ENCODE measurements around the gene MRPL49. TPM values are rescaled to one million over a fixed set of nuclear protein-coding genes. Genes with fewer than 3 reads are reported as not detected.

Gene MRPL49
- total RNA-seq, 1 experiment from 2014 or later = 55.9 TPM

DNA sequence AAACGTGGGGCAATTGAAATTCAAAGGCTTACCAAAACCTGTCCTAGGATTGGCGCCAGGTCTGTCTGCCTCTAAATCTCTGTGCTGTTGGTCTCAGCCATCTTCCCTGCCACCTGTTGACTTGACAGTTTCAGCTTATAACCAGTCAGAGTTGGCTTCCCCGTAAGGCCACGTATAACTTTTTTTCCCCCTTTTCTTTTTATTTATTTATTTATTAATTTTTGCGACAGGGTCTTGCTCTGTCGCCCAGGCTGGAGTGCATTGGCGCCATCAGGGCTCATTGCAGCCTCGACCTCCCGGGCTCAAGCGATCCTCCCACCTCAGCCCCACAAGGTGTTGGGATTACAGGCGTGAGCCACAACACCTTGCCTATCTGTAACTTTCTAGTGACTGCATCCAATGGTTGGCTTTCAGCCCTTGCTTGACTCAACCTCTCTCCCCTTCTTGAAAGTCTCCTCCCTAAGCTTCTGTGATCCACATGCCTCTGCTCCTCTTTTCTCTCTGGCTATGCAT is 13.6 kb downstream of the MRPL49 start:
- peak overlapping the region; percentile 98 for H3K4me3 Mint-ChIP-seq
- peaks cover 18% of the 10 kb centered on the region for H3K4me1 Mint-ChIP-seq
- H3K27me3 Mint-ChIP-seq (ENCODE audit: low read depth) = no peaks in the 10 kb centered on the region; the same call in 1 of the 2 replicates
- no peaks in the 10 kb centered on the region for H3K9me3 Mint-ChIP-seq
- POLR2A ChIA-PET = interaction anchor here (0.7 to 2.1 kb wide), 8 partner anchors 14 to 115 kb away, joined by 3 to 20 read pairs (median 4); partner anchors contain the start of genes CAPN1, FAU, MRPL49 and TM7SF2
- TF ChIP-seq TEAD1 (CRISPR knock-in tag; IDR thresholded peaks at IDR 0.05) = no peak
- no peak for TF ChIP-seq OVOL2 (CRISPR knock-in tag; IDR thresholded peaks at IDR 0.05; ENCODE audit: borderline replicate concordance)
- peaks cover 15% of the 10 kb centered on the region for H3K36me3 Mint-ChIP-seq
- DNase-seq (ENCODE audit: low spot score) (no peak), ATAC-seq (no peak)
- peak overlapping the region; percentile 100 for H3K27ac Mint-ChIP-seq
- CTCF ChIA-PET = interaction anchor here (0.9 to 3.7 kb wide), 15 partner anchors 12 to 456 kb away, joined by 3 to 40 read pairs (median 7); partner anchors contain the start of genes BATF2, CAPN1, CDC42EP2 and FAU

DNA sequence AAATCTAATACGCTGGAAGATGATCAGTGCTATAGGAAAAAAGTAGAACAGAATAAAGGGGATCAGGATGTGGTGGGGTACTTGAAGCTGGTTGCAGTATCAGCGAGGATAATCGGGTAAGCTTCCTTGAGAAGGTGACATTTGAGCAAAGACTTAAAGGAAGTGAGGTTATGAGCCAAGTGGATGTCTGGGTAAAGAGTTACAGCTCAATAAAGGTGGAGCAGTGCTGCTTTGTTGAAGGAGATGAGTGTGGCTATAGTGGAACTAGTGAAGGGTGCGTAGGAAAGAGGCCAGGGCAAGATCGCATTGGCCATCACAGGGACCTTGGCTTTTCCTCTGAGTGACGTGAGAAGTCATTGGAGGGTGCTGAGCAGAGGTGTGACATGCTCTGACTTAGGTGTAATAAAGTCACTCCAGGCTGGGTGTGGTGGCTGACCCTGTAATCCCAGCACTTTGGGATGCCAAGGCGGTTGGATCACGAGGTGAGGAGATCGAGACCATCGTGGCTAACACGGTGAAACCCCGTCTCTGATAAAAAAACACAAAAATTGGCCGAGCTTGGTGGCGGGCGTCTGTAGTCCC is 14.5 kb downstream of the MRPL49 start:
- Mint-ChIP-seq H3K4me3 (no peak overlapping the region; the same call in 1 of the 2 replicates), H3K36me3 (peaks cover 8% of the 10 kb centered on the region), H3K27ac (peak overlapping the region; percentile 93), H3K9me3 (no peaks in the 10 kb centered on the region), H3K4me1 (peaks cover 18% of the 10 kb centered on the region), H3K27me3 (ENCODE audit: low read depth) (peaks cover 2% of the 10 kb centered on the region; the same call in 1 of the 2 replicates)
- ChIA-PET POLR2A (no interaction called here), CTCF (interaction anchor here (0.6 to 3.7 kb wide), 7 partner anchors 11 to 762 kb away, joined by 3 to 40 read pairs (median 10); partner anchors contain the start of genes CDC42EP2 and TM7SF2)
- no peak for ATAC-seq
- no peak for DNase-seq (ENCODE audit: low spot score)
- TF ChIP-seq, protein P1, sequence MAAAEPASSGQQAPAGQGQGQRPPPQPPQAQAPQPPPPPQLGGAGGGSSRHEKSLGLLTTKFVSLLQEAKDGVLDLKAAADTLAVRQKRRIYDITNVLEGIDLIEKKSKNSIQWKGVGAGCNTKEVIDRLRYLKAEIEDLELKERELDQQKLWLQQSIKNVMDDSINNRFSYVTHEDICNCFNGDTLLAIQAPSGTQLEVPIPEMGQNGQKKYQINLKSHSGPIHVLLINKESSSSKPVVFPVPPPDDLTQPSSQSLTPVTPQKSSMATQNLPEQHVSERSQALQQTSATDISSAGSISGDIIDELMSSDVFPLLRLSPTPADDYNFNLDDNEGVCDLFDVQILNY (CRISPR knock-in tag; IDR thresholded peaks at IDR 0.05) = no peak
- TF ChIP-seq, protein P2, sequence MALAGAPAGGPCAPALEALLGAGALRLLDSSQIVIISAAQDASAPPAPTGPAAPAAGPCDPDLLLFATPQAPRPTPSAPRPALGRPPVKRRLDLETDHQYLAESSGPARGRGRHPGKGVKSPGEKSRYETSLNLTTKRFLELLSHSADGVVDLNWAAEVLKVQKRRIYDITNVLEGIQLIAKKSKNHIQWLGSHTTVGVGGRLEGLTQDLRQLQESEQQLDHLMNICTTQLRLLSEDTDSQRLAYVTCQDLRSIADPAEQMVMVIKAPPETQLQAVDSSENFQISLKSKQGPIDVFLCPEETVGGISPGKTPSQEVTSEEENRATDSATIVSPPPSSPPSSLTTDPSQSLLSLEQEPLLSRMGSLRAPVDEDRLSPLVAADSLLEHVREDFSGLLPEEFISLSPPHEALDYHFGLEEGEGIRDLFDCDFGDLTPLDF (CRISPR knock-in tag; IDR thresholded peaks at IDR 0.05) = no peak
- TF ChIP-seq SOX15 (CRISPR knock-in tag; IDR thresholded peaks at IDR 0.05) (no peak), CREM (CRISPR knock-in tag; IDR thresholded peaks at IDR 0.05) (no peak), IRF2 (CRISPR knock-in tag; IDR thresholded peaks at IDR 0.05; ENCODE audit: borderline replicate concordance, low read depth) (no peak), MXD4 (CRISPR knock-in tag; IDR thresholded peaks at IDR 0.05; ENCODE audit: borderline replicate concordance) (no peak), NR3C1 (CRISPR knock-in tag; conservative IDR thresholded peaks at IDR 0.05; ENCODE audit: low read depth) (no peak), RORB (CRISPR knock-in tag; IDR thresholded peaks at IDR 0.05) (no peak), NFYB (CRISPR knock-in tag; conservative IDR thresholded peaks at IDR 0.05; ENCODE audit: low read depth) (no peak)
- TF ChIP-seq, protein P3, sequence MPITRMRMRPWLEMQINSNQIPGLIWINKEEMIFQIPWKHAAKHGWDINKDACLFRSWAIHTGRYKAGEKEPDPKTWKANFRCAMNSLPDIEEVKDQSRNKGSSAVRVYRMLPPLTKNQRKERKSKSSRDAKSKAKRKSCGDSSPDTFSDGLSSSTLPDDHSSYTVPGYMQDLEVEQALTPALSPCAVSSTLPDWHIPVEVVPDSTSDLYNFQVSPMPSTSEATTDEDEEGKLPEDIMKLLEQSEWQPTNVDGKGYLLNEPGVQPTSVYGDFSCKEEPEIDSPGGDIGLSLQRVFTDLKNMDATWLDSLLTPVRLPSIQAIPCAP (CRISPR knock-in tag; IDR thresholded peaks at IDR 0.05) = no peak
- TF ChIP-seq, protein P4, sequence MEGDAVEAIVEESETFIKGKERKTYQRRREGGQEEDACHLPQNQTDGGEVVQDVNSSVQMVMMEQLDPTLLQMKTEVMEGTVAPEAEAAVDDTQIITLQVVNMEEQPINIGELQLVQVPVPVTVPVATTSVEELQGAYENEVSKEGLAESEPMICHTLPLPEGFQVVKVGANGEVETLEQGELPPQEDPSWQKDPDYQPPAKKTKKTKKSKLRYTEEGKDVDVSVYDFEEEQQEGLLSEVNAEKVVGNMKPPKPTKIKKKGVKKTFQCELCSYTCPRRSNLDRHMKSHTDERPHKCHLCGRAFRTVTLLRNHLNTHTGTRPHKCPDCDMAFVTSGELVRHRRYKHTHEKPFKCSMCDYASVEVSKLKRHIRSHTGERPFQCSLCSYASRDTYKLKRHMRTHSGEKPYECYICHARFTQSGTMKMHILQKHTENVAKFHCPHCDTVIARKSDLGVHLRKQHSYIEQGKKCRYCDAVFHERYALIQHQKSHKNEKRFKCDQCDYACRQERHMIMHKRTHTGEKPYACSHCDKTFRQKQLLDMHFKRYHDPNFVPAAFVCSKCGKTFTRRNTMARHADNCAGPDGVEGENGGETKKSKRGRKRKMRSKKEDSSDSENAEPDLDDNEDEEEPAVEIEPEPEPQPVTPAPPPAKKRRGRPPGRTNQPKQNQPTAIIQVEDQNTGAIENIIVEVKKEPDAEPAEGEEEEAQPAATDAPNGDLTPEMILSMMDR (IDR thresholded peaks at IDR 0.05) = no peak
- TF ChIP-seq, protein P5, sequence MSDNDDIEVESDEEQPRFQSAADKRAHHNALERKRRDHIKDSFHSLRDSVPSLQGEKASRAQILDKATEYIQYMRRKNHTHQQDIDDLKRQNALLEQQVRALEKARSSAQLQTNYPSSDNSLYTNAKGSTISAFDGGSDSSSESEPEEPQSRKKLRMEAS (CRISPR knock-in tag; IDR thresholded peaks at IDR 0.05) = no peak
- TF ChIP-seq, protein P6, sequence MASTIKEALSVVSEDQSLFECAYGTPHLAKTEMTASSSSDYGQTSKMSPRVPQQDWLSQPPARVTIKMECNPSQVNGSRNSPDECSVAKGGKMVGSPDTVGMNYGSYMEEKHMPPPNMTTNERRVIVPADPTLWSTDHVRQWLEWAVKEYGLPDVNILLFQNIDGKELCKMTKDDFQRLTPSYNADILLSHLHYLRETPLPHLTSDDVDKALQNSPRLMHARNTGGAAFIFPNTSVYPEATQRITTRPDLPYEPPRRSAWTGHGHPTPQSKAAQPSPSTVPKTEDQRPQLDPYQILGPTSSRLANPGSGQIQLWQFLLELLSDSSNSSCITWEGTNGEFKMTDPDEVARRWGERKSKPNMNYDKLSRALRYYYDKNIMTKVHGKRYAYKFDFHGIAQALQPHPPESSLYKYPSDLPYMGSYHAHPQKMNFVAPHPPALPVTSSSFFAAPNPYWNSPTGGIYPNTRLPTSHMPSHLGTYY (CRISPR knock-in tag; IDR thresholded peaks at IDR 0.05) = no peak
- TF ChIP-seq, protein P7, sequence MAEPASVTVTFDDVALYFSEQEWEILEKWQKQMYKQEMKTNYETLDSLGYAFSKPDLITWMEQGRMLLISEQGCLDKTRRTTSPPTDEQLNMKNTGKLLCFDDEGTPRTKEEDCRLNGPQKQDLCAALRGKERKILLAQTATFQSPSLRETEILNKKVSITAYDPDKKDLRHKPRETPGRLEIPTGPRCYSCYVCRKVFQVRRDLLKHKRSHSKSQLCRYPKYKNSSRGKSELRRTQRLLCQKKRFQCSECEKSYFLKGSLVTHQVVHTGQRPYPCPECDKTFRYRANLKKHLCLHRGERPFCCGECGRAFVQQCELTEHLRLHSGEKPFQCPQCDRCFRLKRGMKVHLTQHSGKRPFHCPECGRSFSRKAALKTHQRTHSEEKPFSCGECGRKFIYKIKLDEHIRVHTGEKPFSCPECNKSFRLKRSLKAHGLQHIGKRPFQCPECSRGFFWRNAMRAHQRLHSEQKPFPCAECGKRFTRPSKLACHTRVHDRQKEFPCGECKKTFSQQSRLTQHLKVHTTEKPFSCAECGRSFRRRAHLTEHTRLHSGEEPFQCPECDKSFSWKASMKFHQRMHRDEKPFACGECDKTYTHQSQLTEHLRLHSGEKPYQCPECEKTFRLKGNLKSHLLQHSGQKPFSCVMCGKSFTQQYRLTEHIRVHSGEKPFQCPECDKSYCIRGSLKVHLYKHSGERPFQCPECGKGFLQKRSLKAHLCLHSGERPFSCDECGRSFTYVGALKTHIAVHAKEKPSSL (CRISPR knock-in tag; conservative IDR thresholded peaks at IDR 0.05) = no peak
- TF ChIP-seq, protein P8, sequence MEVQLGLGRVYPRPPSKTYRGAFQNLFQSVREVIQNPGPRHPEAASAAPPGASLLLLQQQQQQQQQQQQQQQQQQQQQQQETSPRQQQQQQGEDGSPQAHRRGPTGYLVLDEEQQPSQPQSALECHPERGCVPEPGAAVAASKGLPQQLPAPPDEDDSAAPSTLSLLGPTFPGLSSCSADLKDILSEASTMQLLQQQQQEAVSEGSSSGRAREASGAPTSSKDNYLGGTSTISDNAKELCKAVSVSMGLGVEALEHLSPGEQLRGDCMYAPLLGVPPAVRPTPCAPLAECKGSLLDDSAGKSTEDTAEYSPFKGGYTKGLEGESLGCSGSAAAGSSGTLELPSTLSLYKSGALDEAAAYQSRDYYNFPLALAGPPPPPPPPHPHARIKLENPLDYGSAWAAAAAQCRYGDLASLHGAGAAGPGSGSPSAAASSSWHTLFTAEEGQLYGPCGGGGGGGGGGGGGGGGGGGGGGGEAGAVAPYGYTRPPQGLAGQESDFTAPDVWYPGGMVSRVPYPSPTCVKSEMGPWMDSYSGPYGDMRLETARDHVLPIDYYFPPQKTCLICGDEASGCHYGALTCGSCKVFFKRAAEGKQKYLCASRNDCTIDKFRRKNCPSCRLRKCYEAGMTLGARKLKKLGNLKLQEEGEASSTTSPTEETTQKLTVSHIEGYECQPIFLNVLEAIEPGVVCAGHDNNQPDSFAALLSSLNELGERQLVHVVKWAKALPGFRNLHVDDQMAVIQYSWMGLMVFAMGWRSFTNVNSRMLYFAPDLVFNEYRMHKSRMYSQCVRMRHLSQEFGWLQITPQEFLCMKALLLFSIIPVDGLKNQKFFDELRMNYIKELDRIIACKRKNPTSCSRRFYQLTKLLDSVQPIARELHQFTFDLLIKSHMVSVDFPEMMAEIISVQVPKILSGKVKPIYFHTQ (CRISPR knock-in tag; IDR thresholded peaks at IDR 0.05) = no peak
- TF ChIP-seq, protein P9, sequence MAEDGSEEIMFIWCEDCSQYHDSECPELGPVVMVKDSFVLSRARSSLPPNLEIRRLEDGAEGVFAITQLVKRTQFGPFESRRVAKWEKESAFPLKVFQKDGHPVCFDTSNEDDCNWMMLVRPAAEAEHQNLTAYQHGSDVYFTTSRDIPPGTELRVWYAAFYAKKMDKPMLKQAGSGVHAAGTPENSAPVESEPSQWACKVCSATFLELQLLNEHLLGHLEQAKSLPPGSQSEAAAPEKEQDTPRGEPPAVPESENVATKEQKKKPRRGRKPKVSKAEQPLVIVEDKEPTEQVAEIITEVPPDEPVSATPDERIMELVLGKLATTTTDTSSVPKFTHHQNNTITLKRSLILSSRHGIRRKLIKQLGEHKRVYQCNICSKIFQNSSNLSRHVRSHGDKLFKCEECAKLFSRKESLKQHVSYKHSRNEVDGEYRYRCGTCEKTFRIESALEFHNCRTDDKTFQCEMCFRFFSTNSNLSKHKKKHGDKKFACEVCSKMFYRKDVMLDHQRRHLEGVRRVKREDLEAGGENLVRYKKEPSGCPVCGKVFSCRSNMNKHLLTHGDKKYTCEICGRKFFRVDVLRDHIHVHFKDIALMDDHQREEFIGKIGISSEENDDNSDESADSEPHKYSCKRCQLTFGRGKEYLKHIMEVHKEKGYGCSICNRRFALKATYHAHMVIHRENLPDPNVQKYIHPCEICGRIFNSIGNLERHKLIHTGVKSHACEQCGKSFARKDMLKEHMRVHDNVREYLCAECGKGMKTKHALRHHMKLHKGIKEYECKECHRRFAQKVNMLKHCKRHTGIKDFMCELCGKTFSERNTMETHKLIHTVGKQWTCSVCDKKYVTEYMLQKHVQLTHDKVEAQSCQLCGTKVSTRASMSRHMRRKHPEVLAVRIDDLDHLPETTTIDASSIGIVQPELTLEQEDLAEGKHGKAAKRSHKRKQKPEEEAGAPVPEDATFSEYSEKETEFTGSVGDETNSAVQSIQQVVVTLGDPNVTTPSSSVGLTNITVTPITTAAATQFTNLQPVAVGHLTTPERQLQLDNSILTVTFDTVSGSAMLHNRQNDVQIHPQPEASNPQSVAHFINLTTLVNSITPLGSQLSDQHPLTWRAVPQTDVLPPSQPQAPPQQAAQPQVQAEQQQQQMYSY (CRISPR knock-in tag; IDR thresholded peaks at IDR 0.05) = no peak

Measured in WTC11 (cell line).